NCI-H345 treated with DMSO at 0.1 percent for 48 hours (cell line): ENCODE data around the gene TUBB4B.

ENCODE experiments used
- DNase-seq: peaks from one replicate; lab custom pipeline; 2025; ENCODE audit not compliant: unreplicated experiment; lab: John Stamatoyannopoulos, UW

The TUBB4B gene

DNA sequence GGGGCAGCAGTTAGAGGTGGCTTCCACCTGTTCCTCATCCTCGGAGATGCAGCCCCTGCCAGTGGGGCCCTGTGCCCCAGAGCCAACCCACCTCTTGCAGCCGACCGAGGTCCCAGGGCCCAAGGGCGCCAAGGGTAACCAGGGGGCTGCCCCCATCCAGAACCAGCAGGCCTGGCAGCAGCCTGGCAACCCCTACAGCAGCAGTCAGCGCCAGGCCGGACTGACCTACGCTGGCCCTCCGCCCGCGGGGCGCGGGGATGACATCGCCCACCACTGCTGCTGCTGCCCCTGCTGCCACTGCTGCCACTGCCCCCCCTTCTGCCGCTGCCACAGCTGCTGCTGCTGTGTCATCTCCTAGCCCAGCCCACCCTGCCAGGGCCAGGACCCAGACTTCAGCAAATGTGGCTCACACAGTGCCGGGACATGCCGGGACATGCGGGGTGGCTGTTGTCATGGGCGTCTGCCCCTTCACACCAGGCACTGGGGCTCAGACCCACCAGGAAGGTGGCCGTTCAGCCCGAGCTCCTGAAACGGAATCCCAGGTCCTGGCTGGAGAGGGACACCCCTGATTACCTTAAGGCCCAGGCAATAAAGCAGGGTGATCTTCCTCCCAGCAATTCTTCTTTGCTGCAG, 15.3 kb upstream of the TUBB4B start:
- no peak for DNase-seq

DNA sequence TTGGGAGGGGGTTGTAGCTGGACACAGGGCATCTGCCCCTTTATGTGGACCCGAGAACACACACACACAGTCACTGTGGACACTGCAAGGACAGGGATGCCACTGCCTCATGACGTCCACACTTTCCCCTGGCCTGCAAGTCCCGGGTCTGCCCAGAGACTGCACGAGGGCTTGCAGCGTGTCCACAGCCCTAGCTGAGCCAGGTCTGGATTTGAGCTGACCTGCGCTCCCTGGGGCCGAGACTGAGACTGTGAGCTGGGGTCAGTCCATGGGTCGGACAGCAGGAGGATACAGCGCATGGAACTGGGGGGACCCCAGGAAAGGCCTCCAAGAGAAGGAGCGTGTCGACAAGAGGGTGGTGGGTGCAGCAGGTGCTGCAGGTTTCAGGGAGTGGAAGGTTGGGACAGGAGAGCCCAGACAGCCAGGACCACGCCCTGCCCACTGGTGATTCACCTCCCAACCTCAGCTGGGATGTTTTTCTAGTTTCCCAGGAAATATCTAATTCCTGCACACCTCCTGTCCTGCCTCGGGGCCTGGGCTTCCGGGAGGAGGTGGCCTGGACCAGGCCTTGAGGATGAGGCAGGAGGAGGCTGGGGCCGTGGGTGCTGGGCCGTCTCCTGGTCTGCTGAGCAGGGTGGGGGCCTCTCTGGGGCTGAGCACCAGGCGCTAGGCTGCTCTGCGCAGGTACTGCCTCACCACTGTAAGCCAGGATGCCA, 14.6 kb upstream of the TUBB4B start:
- DNase-seq, result no peak

DNA sequence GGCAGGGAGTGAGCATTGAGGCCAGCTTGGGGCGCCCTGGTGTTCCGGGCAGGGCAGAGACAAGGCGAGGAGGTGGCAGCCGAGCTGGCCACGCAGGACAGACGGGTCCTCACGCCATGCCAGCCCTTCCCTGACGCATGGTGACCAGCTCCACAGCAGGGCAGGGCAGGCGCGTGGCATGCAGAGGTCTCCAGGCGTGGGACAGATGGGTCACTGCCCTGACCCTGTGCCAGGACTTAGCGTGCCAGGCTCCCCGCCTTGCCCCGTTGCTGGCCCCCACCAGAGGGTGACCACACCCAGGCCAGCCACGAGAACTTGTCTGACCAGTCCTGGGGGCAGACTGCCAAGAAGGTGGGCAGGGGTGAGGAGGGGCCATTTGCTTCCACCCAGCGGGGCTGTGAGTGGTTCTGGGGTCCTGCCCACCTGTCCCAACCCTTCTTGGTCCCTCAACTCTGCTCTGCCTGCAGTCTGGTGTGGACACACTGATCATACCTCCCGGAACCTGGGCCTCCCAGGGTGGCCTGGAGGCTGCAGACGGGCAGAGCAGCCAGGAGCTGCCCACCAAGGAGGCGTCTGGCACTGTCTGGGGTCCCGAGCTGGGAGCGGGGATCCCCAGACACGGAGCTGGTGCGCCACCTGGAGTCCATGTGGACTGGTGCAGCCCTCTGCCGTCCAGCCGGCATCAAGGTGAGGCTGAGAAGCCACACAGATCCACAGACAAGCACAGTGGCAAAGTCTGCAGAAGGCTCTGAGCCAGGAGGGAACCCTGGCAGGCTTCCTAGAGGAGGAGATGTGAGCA, 13.8 kb upstream of the TUBB4B start, which contains the start of gene RNF224:
TSS of gene RNF224 (plus strand) at position 449 of the 799 bp plus-strand sequence. CDS start 834 bp downstream, outside the sequence.
- DNase-seq, result peak; percentile 37

DNA sequence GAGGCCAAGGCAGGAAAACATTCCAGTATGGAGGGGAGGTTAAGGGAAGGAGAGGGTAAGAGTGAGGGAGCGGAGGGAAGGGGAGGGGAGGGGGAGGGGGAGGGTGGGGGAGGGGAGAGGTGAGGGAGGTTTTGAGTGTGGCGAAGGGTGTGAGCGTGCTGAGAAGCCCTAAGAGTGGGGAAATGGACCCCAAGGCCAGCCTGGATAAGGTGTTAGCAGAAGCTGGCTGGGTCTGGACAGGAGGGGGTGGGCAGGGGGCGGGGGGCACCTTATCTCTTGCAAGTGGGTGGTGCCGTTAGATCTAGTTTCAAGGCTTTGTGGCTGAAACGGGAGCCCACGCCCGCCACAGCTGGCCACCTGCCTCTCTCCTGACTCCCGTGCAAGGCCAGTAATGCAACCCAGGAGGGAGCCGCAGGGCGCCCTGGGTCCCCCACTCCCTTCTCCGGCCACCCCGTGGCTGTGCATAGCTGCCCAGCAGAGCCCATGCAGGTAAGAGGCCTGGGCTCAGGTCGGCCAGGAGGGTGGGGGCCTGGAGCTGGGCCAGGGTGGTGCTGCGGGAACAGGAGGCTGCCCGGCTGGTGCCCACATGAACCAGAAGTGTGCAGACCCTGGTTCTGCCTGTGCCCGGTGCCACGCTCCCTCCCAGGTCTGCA, 13.1 kb upstream of the TUBB4B start:
- DNase-seq, result no peak

DNA sequence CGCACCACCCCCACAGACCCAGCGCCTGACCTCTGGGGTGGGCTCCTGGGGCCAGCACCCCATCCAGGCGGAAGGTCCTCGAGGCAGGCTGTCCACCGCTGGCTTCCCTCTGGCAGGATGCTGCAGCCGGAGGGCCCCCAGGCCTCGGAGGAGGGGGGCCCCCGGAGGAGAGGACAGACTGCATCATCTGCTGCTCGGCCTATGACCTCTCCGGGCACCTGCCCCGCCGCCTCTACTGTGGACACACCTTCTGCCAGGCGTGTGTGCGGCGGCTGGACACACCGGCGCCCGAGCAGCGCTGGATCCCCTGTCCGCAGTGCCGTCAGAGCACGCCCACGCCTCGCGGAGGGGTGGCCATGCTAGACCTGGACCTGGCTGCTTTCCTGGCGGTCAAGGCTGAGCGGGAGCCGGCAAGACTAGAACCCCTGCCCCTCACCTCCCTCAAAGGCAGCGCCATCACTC, 12.6 kb upstream of the TUBB4B start:
- DNase-seq, result no peak

DNA sequence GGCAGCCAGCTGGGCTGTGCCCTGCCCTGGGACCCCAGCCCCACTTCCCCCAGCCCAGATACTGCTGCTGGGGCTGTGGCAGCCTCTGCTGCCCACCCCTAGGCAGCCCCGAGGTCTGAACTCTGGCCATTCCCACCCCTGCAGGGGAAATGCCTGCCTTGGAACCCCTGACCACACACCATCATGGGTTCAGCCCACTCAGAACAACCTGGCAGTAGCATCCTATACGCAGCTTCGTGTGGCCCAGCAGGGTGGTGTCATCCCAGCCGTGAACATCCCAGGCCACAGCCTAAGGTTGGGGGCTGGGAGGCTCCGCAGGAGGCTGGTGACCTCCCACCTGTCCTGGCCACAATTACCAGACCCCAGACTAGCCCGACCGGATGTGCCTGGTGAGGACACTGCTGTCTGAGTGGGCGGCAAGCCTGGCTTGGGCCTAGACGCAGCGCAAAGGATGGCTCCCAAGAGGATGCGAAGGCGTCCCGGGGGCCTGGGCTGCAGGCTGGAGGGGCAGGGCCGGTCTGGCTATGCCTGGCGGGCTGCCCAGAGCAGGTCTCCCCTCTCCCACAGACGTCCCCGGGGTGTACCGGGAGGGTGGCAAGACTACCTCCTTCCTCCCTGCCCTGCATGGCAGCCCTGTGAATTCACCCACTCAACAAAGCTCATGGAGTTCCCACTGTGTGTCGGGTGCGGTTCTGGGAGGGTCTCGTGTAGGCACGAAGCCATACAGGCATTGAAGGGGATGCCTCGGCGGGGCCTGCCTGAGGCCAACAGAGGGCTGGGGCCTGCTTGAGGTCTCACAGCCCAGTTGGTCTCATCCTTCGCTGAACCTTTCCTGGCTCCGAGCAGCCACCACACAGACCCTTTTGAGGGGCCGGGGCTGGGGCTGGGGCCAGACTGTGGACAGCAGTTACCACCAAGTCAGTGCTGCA, 11.9 kb upstream of the TUBB4B start:
- DNase-seq, result no peak

DNA sequence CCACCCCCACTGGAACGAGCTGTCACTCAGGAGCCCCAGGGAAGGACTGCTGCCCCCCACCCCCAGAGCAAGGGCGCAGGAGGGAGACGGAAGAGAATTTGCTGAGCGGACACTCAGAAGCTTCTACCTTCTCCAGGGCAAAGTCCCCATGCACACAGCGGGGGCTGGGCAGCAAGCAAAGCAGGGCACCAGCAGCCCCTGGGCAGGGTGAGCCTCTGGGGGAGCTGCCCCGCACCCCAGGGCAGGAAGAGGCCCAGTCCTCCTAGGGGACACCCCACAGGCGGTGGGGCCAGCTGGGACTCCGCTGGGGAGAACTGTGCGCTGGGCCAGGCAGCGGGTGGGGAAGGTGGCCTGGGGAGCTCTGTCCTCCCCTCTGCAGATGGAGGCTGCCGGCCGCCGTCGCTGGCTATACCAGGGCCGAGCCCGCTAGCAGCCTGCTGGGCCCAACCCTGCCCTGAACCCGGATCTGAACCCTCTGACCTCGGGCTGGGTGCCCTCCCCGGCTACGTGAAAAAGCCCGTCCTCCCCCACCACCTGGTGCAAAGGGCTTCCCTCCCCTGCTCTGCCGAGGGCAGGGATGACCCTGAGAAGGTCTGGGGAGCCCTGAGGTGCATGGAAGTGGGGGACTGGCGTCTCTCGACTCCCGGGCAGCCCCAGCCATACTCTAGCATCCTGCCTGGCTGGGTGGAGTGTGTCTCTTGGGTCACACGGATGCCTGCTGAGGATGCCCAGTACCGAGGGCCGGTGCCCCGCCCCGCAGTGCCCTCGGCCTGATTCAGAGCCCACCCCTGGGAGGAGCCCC, 11.0 kb upstream of the TUBB4B start:
- DNase-seq, result no peak

DNA sequence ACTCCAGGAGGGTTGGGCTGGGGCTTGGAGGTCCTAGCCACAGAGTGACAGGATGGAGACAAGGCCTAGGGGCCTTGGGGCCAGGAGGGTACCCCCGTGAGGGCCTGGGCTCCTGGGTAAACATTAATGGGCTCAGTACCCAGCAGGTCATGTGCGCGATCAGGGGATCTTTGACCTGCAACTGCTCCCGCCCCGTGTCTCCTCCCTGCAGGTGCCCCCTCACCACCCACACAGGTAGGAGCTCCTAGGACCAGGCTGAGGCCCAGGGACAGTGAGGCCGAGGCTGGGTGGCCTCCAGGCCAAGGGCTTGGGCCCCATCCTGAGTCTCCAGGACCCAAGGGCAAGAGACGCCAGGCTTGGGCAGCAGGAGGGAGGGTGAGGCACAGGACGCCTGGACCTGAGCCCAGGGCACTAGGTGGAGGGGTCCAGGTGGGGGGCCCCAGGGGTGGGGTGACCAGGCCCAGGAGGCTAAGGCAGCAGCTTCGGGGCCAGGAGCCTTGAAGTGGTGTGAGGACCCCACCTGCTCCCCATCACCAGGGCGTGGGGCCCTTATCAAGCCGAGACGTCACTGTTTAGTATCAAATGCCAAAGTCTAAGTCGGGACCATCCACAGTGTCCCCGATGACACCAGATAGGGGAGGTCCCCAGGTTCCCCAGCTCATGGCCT, 10.2 kb upstream of the TUBB4B start, which contains the start of gene SLC34A3:
TSS of gene SLC34A3 (plus strand) at position 197 of the 667 bp plus-strand sequence. CDS start 802 bp downstream, outside the sequence.
- no peak for DNase-seq

DNA sequence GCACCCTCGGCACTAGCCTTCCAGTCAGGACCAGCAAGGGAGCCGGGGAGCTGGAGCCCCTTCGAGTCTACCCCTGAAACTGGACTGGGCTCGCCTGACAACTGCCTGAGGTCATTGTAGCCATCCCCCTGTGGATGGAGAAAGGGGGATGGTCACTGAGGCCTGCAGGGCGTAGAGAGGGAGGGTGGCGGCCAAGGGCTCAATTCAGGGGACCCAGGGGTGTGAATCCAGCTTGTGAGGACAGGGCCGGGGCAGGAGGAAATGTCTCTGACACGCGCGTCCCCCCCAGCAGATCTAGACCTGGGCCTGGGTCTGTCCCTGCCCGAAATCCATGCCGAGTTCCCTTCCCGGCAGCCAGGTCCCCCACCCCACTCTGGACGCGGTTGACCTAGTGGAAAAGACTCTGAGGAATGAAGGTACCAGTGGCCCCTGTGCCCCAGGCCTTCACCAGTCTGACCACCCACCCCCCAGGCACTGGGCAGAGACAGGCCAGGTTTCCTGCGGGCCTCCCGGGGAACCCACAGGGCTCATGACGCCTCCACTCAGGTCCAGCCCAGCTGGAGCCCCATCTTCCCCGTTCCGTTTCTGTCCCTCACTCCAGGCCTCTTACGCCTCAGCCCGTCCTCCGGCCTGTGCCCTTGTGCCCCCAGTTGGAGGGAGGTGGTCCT, 9.6 kb upstream of the TUBB4B start:
- no peak for DNase-seq

DNA sequence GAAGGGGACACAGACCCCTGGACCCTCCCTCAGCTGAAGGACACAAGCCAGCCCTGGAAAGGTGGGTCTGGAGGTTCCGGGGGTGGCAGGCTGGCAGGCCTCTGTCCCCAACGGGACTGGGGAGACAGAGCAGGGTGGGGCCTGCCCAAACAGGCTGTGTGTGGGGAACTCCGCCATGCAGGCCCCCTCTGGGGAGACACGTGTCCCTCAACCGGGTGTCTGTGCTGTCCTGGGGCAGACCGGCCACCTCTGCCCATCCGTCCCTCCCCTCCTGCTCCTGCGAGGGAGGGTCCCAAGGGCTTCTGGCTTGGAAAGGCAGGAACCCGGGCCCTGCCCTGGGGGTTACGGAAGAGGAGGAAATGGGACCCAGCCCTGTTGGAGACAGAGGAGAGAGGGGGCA, 9.0 kb upstream of the TUBB4B start:
- no peak for DNase-seq

DNA sequence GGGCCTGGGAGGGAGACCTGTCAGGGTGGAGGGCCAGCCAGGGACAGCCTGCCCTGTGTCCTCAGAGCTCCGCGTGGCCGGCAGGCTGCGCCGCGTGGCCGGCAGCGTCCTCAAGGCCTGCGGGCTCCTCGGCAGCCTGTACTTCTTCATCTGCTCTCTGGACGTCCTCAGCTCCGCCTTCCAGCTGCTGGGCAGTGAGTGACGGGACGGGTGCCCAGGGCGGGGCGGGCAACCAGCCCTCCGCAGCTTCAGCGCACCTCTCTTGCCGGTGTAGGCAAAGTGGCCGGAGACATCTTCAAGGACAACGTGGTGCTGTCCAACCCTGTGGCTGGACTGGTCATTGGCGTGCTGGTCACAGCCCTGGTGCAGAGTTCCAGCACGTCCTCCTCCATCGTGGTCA, 8.6 kb upstream of the TUBB4B start:
- no peak for DNase-seq

DNA sequence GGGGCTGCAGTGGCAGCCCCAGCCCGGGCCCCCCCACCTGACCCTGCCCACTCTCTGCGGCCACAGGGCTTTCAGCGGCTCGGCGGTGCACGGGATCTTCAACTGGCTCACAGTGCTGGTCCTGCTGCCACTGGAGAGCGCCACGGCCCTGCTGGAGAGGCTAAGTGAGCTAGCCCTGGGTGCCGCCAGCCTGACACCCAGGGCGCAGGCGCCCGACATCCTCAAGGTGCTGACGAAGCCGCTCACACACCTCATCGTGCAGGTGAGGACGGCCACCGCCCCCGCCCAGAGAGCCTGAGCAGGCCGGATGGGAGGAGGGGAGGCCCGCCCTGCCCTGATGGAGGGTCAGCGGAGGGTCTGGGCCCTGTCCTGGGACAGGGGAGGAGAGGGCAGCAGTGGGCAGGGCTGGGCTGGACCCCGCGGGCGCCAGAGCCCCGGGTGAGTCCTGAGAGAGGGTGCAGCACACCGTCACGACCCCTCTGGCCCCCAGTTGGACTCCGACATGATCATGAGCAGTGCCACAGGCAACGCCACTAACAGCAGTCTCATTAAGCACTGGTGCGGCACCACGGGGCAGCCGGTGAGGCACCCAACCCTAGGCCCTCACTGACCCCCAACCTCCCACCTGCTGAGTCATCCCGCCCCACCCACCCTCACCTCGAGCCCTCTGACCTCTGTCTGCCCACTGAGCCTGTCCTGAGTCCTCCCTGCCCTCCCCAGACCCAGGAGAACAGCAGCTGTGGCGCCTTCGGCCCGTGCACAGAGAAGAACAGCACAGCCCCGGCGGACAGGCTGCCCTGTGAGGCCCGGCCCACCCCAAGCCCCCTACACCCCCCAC, 7.7 kb upstream of the TUBB4B start:
- DNase-seq, result no peak

DNA sequence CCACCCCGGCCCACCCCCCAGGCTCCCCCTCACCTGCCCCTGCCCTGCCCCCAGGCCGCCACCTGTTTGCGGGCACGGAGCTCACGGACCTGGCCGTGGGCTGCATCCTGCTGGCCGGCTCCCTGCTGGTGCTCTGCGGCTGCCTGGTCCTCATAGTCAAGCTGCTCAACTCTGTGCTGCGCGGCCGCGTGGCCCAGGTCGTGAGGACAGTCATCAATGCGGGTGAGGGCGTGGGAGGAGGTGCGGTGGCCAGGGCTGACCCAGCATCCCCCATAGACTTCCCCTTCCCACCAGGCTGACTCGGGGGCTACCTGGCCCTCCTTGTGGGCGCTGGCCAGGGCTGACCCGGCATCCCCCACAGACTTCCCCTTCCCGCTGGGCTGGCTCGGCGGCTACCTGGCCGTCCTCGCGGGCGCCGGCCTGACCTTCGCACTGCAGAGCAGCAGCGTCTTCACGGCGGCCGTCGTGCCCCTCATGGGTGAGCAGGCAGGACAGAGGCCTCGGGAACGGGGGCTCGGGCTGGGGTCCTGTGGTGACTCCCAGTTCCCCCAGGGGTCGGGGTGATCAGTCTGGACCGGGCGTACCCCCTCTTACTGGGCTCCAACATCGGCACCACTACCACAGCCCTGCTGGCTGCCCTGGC, 6.9 kb upstream of the TUBB4B start:
- DNase-seq, result no peak

DNA sequence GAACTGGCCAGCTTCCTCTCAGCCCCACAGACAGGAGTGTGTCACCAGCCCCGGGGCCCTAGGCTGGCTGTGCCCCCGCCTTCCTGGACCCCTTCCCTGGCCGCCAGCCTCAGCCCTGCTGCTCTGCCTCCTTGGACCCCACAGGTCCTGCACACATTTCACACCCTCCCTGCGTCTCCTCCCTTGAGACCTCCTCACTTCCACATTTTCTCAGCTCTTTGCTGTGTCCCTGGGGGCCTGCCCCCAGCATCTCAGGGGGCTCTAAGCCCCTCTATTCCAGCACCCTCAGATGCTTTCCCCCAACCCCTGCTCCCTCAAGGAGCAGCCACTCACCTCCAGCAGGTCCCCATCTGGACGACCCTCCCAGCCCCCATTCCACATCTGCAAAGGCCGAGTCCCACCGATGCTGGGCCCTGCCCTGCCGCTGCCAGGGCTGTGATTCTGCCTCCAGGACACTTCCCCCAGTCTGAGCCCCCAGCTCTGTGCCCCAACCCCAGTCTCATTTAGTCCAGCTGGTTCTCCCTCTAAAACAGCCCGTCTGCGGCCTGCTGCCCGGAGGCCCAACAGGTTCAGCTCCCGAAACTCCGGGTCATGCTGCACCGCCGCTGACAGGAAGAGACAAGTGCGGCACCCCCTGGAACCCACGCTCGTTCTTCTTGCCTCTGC, 6.2 kb upstream of the TUBB4B start:
- DNase-seq, result no peak

DNA sequence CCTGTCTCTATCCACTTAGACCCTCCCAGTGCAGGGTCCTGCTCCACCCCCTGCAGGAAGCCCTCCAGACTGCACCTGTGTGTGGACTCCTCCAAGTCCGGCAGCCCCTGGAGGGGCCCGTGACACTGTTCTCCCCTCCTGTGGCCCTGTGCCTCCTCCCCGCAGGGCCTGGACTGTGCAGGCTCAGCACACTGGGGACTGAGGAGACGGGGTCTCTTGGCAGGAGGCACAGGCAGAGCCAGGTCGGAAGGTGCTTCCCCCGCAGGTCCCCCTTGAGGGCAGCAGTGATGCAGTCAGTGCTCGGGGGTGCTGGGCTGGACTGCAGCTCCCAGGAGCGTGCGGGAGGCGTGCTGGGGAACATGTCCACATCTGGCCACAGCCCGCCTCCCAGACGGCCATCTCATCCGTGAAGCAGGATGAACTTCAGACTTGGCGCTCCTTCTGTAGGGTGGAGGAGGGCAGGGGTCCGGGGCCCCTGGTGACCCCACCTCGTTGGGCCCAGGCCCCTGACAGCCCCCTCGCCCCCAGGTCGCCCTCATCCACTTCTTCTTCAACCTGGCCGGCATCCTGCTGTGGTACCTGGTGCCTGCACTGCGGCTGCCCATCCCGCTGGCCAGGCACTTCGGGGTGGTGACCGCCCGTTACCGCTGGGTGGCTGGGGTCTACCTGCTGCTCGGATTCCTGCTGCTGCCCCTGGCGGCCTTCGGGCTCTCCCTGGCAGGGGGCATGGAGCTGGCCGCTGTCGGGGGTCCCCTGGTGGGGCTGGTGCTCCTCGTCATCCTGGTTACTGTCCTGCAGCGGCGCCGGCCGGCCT, 5.5 kb upstream of the TUBB4B start:
- DNase-seq, result no peak
